AG10803 (cell line): ENCODE measurements around the gene ZC3H7A.

ENCODE experiments used
- DNase-seq: peaks from one replicate; pipeline ENCODE4 v3.0.0; 2010; ENCODE audit warnings: low read depth
- H3K4me3 ChIP-seq: 2 replicates; pipeline ENCODE4 v1.5.1; 2011; ENCODE audit warnings: mild to moderate bottlenecking, low read length, control low read depth
- CTCF ChIP-seq: conservative IDR thresholded peaks from 2 replicates; pipeline ENCODE4 v1.5.1; 2011; ENCODE audit warnings: mild to moderate bottlenecking, low read length, control low read depth, inconsistent platforms

Gene ZC3H7A

GRCh38 chr16:11799017-11799381 is 1.9 kb upstream of the ZC3H7A start:
- no peak overlapping the region; the same call in 1 of the 2 replicates for H3K4me3 ChIP-seq

GRCh38 chr16:11797957-11798299 is 870 bp upstream of the ZC3H7A start:
- no peak for TF ChIP-seq CTCF
- peak overlapping the region; percentile 83 for H3K4me3 ChIP-seq
- no peak for DNase-seq

More at GRCh38 chr16:11799017-11799381, 1.9 kb upstream of the ZC3H7A start:
- TF ChIP-seq CTCF: no peak
- DNase-seq: no peak

- H3K4me3 ChIP-seq: peak overlapping the region; percentile 82
- TF ChIP-seq CTCF: no peak
- DNase-seq: peak; percentile 56
Observed at GRCh38 chr16:11796227-11797165, 562 bp downstream of the ZC3H7A start.

- H3K4me3 ChIP-seq: peak overlapping the region; percentile 82
- no peak for TF ChIP-seq CTCF
- no peak for DNase-seq
Observed at GRCh38 chr16:11795887-11796226, 1.2 kb downstream of the ZC3H7A start.

GRCh38 chr16:11794996-11795886 is 1.8 kb downstream of the ZC3H7A start:
- peak overlapping the region; percentile 82 for H3K4me3 ChIP-seq
- TF ChIP-seq CTCF: no peak
- peak; percentile 73 for DNase-seq

GRCh38 chr16:11794447-11794846 is 2.6 kb downstream of the ZC3H7A start:
- no peak overlapping the region; the same call in 1 of the 2 replicates for H3K4me3 ChIP-seq
- no peak for DNase-seq
- TF ChIP-seq CTCF: no peak

GRCh38 chr16:11793840-11794239 is 3.2 kb downstream of the ZC3H7A start:
- no peak for TF ChIP-seq CTCF
- no peak overlapping the region for H3K4me3 ChIP-seq
- no peak for DNase-seq
